GM12801 (cell line): ENCODE data around the gene MMD.

Experiments used
- TF ChIP-seq, protein P1 (sequence below): IDR thresholded peaks from one replicate; pipeline ENCODE4 v1.5.1; 2011; ENCODE audit warnings: control low read depth; ENCODE audit not compliant: insufficient read length; ENCODE audit errors: extremely low read depth

MMD gene

DNA sequence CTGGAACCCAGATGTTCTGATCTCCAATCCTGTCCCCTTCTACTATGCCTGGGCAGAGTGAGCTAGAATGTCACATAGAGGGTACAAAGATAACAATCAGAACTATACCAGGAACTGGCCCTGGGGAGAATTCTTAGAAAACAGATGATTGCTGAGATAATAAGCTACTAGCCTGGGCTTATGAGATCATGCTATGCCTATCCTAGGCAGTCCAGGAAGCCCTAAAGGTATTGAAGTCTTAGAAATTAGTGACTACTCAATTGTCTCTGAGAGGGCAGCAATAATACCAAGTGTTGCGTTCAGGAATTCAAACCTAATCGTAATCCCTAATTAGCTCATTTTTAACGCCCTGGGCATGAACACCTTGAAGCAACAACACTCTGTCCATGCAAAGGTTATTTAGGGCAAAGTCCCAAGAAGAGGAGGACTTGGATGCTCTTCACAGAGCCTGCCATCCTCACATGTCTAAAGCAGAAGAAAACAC is 77.1 kb downstream of the MMD start:
- TF ChIP-seq, protein P1, sequence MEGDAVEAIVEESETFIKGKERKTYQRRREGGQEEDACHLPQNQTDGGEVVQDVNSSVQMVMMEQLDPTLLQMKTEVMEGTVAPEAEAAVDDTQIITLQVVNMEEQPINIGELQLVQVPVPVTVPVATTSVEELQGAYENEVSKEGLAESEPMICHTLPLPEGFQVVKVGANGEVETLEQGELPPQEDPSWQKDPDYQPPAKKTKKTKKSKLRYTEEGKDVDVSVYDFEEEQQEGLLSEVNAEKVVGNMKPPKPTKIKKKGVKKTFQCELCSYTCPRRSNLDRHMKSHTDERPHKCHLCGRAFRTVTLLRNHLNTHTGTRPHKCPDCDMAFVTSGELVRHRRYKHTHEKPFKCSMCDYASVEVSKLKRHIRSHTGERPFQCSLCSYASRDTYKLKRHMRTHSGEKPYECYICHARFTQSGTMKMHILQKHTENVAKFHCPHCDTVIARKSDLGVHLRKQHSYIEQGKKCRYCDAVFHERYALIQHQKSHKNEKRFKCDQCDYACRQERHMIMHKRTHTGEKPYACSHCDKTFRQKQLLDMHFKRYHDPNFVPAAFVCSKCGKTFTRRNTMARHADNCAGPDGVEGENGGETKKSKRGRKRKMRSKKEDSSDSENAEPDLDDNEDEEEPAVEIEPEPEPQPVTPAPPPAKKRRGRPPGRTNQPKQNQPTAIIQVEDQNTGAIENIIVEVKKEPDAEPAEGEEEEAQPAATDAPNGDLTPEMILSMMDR, result no peak

DNA sequence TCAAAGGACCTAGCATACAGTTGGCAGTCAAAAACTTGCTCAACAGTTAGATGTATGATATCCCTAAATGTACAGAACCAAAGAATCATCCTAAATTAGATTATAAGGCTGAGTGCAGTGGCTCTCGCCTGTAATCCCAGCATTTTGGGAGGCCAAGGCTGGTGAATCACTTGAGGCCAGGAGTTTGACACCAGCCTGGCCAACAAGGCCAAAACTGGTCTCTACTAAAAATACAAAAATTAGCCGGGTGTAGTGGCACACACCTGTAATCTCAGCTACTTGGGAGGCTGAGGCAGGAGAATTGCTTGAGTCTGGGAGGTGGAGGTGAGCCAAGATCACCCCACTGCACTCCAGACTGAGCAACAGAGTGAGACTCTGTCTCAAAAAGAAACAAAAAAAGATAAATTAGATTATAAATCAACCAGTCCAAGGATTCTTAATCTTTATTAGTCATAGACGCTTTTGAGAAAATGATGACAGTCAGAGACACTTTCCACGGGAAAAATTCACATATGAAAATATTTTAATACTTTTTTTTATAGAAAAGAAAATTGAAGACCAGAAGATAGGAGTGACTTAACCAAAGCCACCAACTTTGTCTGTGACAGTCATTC is 77.6 kb downstream of the MMD start:
- TF ChIP-seq, protein P1, result no peak

DNA sequence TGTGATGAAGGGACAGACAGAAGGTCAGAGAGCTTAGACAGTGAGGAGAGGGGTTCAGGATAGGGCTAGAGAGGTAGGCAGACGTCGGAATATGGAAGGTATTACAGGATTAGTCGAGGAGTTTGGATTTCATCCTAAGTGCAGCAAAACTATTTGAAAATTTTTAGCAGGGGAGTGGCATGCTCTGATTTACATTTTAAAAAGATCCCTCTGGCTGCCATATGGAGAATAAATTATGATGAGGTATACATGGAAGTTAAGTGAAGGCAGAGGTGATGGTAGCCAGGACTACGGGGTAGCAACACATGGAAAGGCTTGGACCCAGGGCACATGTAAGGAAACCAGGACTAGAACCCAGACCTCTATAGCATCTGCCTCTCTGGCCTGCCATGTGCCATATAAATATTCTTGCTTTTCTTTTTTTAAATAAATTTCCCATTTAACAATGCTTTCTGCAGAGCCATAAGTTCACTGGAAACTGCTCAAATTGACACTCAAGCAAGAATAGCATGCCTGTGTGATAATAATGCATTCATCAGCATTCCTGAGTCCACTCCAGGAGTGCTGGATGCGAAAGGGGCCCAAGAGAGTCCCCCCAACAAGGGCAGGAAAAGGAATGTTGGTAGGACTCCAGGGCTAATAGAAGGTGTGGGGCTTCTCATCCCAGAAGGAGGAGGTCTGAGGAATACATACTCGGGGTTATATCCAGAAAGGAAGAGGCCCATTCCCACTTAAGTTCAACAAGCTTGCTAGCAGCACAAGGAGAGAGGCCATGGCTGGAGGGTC is 78.6 kb downstream of the MMD start:
- TF ChIP-seq, protein P1, result no peak
